HG02885 (cell line): ENCODE data around the gene ABI2.
"Not testable (repeated sequence)": the region's sequence is repeated elsewhere in the genome, so short reads cannot be mapped to it uniquely, and the experiment has no call there.

ENCODE experiments used
- ATAC-seq: cut with Tn5 transposase; IDR thresholded peaks from one replicate; pipeline ENCODE4 v1.9.1; 2021; ENCODE audit warnings: mild to moderate bottlenecking; ENCODE audit not compliant: unreplicated experiment, poor library complexity

The ABI2 gene

DNA sequence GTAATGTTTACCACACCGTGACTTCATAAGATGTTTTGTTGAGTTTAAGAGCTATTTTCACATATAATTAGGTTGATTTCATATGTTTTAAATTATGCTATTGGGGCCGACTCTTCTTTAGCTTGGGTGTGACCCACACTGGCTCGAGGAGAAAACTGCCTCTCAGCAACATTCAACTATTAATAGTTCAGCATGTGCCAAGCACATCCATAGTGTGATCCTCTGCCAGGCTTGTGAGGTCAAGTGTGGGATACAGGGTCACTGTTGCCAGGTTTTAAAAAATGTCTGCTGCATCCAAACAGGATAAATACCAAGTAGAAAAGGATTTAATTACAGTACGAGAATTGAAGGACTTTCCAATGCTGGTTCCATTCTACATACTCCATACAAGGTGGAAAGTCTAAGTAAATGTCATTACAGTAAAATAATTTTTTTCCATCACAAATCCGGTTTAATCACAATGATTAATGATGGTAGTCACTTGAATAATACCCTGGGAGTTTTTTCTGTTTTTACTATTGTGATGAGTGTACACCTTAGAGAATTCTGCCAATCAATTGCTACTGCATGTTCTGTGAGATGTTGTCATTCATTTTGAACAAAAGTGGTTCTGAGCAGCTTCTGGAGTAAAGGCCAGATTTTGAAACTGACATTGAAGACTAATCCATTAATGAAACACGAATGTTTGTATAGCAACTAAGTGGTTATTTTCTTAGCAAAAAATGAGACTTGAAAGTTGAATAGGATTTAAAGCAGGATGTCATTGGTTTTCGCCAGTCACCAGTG, 84.5 kb downstream of the ABI2 start:
- no peak for ATAC-seq

- no peak for ATAC-seq
Measured at GRCh38 chr2:203413796-203414195, 85.6 kb downstream of the ABI2 start.

- no peak for ATAC-seq
Measured at GRCh38 chr2:203418271-203418670, 90.1 kb downstream of the ABI2 start.

- ATAC-seq, result no peak
Measured at GRCh38 chr2:203427061-203427460, 98.9 kb downstream of the ABI2 start.

DNA sequence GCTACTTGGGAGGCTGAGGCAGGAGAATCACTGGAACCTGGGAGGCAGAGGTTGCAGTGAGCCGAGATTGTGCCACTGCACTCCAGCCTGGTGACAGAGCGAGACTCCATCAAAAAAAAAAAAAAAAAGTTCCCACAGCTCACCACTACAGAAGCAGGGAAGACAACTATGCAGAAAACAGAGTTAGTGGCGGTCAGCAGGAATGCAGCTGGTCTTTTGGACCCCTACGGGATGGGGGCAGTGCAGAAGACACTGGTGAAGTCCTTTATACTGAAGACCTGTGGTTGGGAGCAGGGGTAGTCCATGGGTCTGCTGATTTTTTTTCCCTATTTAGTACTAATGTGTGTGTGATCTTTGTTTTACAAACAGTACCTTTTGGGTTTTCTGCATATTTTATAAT, 101.4 kb downstream of the ABI2 start:
- not testable (repeated sequence) for ATAC-seq

DNA sequence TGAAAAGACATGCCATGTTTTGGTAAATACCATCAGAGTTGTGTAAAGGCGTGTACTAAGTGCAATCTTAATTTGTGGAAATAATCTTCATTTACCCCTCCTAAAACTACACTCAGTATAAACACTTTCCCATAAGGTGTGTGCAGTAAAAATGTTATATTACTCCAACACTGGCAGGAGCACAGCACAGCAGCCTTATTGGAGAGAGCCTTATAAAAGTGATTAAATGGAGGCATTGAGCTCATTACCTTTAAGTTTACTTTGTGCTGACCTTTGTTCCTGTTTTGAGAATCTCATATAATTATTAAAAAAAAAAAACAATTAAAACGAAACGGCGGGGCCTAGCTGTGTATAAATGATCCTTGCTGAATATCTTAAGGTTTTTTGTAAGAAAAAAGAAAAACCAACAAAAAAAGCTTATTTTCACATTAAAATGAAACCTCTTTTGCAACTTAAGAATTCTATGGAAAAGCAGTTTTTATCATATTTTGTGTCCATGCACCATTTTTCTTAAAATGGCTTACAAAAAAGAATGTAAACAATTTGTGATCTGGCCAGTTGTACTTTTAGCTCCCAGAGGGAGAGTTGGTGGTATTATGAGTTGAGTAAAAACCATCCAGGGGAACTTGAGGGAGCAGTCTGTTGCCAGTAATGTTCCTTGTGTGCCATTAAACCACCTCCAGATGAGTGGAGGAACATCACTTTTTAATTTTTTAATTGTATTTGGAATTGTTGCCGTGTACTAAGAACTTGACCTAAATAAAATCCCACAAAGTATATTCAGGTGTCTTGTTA, 103.4 kb downstream of the ABI2 start:
- ATAC-seq, result no peak

DNA sequence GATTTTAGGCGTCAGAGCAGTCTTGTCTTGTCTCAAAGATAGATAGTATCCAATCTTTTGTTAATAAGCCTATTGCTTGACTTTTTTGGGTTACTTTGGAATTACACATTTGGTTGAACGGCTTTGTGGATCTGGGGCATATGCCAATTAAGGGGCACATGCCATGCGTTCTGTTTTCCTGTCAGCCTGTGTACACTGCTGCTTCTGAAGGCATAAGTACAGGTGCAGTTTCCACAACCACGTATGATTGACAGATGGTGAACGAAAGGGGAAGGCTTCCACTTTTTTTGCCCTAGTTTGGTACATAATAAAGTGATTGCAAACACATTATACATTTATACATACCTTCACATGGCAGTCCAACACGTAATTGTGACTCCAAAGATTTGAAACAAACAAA, 104.6 kb downstream of the ABI2 start:
- no peak for ATAC-seq

GRCh38 chr2:203436496-203436895, 108.3 kb downstream of the ABI2 start:
- ATAC-seq, result no peak

GRCh38 chr2:203437511-203437910, 109.3 kb downstream of the ABI2 start:
- ATAC-seq, result no peak

DNA sequence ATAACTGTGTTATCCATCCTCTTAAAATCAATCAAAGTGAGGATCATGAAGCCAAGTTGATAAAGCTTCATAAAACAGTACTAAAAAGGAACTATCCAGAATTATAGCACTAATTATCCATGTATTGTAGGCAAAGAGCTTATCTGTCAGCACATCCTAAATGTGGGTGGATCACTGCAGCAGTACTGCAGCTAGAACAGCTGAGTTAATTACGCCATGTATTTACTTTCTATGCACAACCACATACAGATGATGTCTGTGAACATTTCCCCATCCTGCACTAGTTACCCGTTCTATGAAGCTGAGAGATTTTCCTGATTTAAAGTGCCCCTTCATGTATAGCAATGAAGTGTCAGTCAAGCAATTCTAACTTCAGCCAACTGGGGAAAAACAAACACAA, 110.3 kb downstream of the ABI2 start:
- ATAC-seq, result no peak

- ATAC-seq, result no peak
Measured at GRCh38 chr2:203440671-203441070, 112.5 kb downstream of the ABI2 start.

- ATAC-seq, result no peak
Measured at GRCh38 chr2:203441463-203441862, 113.3 kb downstream of the ABI2 start.

DNA sequence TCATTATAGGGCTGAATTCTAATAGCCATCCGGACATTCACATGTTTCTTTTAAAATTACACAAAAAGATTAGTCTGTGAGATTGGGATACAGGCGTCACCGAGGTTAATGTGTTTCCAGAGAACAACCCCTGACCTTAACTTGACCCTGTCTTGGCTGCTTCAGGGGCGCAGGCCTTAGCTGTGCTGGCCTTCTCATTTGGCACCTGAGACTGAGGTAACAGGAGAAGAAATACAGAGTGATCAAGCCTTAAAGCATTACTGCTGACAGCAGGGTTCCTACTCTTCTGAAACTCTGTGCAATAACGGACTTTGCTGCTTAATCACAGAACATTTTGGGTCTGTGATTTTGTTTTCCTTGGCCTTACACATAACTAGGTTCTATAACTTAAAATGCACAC, 114.3 kb downstream of the ABI2 start:
- no peak for ATAC-seq

GRCh38 chr2:203444738-203445137, 116.5 kb downstream of the ABI2 start:
- no peak for ATAC-seq

- no peak for ATAC-seq
Measured at GRCh38 chr2:203446071-203446481, 117.9 kb downstream of the ABI2 start.

DNA sequence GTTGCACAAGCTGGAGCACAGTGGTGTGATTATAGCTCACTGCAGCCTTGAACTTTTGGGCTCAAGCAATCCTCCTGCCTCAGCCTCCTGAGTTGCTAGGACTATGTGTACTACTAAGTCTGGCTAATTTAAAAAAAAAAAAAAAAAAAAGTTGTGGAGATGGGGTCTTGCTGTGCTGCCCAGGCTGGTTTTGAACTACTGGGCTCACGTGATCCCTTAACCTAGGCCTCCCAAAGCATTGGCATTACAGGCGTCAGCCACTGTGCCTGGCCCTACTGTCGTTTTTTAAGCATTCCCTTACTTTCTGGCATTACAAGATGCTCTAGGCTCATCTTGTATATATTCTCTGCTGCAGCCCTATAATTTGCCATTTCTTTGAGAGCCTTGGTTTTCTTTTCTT, 118.6 kb downstream of the ABI2 start:
- no peak for ATAC-seq

GRCh38 chr2:203450561-203450960, 122.4 kb downstream of the ABI2 start:
- no peak for ATAC-seq

- ATAC-seq, result no peak
Measured at GRCh38 chr2:203451011-203451410, 122.8 kb downstream of the ABI2 start.

- no peak for ATAC-seq
Measured at GRCh38 chr2:203451689-203452088, 123.5 kb downstream of the ABI2 start.

- no peak for ATAC-seq
Measured at GRCh38 chr2:203453858-203454451, 125.8 kb downstream of the ABI2 start.

DNA sequence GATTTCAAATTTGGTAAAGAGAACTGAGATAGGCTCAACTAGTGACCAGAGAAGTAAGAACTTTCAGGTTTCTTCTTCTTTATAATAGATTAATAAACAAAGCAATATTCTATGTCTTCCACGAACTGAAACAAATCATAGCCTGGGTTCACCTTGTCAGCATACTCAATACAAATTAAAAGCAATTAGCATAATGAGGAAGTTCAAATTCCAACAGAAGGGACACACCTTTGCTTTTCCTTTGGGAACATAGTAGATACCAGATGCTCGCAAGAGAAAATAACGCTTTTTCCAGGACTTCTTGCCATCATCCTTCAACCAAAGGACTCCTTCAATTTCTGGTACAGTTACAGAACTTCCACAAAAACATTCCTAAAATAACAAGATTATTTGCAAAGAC, 127.0 kb downstream of the ABI2 start:
- ATAC-seq, result no peak
